GM18520 (cell line): ENCODE measurements around the gene MRPL41.
"Not testable (repeated sequence)": the region's sequence is repeated elsewhere in the genome, so short reads cannot be mapped to it uniquely, and the experiment has no call there.

ENCODE experiments used
- ATAC-seq: cut with Tn5 transposase; IDR thresholded peaks from one replicate; pipeline ENCODE4 v1.9.1; 2021; ENCODE audit not compliant: unreplicated experiment

MRPL41 gene

GRCh38 chr9:137550958-137551263 lies 768 bp upstream of the MRPL41 start:
- ATAC-seq = not testable (repeated sequence)

- no peak for ATAC-seq
Observed at GRCh38 chr9:137552022-137552768, 516 bp downstream of the MRPL41 start.

- ATAC-seq = not testable (repeated sequence)
Observed at GRCh38 chr9:137553654-137554053, 2.0 kb downstream of the MRPL41 start.

GRCh38 chr9:137554349-137554748 lies 2.7 kb downstream of the MRPL41 start:
- ATAC-seq = no peak

GRCh38 chr9:137555179-137555578 lies 3.5 kb downstream of the MRPL41 start:
- no peak for ATAC-seq

- ATAC-seq = no peak
Observed at GRCh38 chr9:137556069-137556838, 4.6 kb downstream of the MRPL41 start.

- ATAC-seq = no peak
Observed at GRCh38 chr9:137558127-137558526, 6.4 kb downstream of the MRPL41 start.

- ATAC-seq = no peak
Observed at GRCh38 chr9:137564134-137564533, 12.5 kb downstream of the MRPL41 start.

GRCh38 chr9:137564817-137565411 lies 13.2 kb downstream of the MRPL41 start:
- no peak for ATAC-seq

GRCh38 chr9:137568445-137568844 lies 16.8 kb downstream of the MRPL41 start:
- not testable (repeated sequence) for ATAC-seq

- ATAC-seq = no peak
Observed at GRCh38 chr9:137569609-137570203, 18.0 kb downstream of the MRPL41 start.

- ATAC-seq = no peak
Observed at GRCh38 chr9:137570566-137570965, 18.9 kb downstream of the MRPL41 start.

- ATAC-seq = no peak
Observed at GRCh38 chr9:137574192-137574591, 22.5 kb downstream of the MRPL41 start.

- no peak for ATAC-seq
Observed at GRCh38 chr9:137575364-137575715, 23.7 kb downstream of the MRPL41 start.

GRCh38 chr9:137575716-137576411 lies 24.2 kb downstream of the MRPL41 start:
- ATAC-seq = no peak

GRCh38 chr9:137578518-137579258 lies 27.0 kb downstream of the MRPL41 start, which contains the start of gene DPH7:
Gene DPH7 (minus strand): TSS chr9:137578925. CDS start chr9:137578777, 148 bp downstream.
- peak; percentile 90 for ATAC-seq

GRCh38 chr9:137579259-137579604 lies 27.6 kb downstream of the MRPL41 start:
- no peak for ATAC-seq

- no peak for ATAC-seq
Observed at GRCh38 chr9:137580209-137580953, 28.7 kb downstream of the MRPL41 start.

GRCh38 chr9:137580954-137581322 lies 29.3 kb downstream of the MRPL41 start:
- no peak for ATAC-seq
